IMR-90 (cell line): Measurements from ENCODE around the gene CDK5RAP2. TPM values are rescaled to one million over a fixed set of nuclear protein-coding genes. Genes with fewer than 3 reads are reported as not detected.
A peak's percentile ranks its signal among the peaks of the same experiment; 100 is the strongest.

Source experiments
- ATAC-seq: fragments of 200-7000 bp; cut with Tn5 transposase; 2 replicates; pipeline ENCODE4 v1.9.1; 2020; ENCODE audit warnings: low read depth, mild to moderate bottlenecking, moderate library complexity
- BruUV-seq: library from RNA; stranded (reverse); fragments of 400-500 nt; replicated peaks from 2 replicates; lab custom pipeline; 2021; lab: Mats Ljungman, UMichigan
- CTCF ChIA-PET: fragments of 300-600 bp; formaldehyde crosslinking; extraction: SDS; loops from one replicate; lab custom pipeline; 2021; ENCODE audit warnings: antibody characterized with exemption; lab: Yijun Ruan, JAX
- POLR2A ChIA-PET: fragments of 300-600 bp; sonication (Branson Sonifier 250); formaldehyde crosslinking; loops from one replicate; lab custom pipeline; 2022; ENCODE audit warnings: antibody characterized with exemption; ENCODE audit not compliant: unreplicated experiment; lab: Charles Lee
- DNase-seq: peaks from one replicate; pipeline ENCODE4 v3.0.0; 2013
- H2AFZ ChIP-seq: replicated peaks from 2 replicates; pipeline ENCODE3; 2013; ENCODE audit warnings: low read length, mild to moderate bottlenecking; ENCODE audit not compliant: poor library complexity
- H2AK5ac ChIP-seq: 2 replicates; pipeline ENCODE4 v1.6.1; 2013; ENCODE audit warnings: low read depth, low read length, inconsistent platforms
- H2AK9ac ChIP-seq: replicated peaks from 2 replicates; pipeline ENCODE3; 2013; ENCODE audit warnings: mild to moderate bottlenecking, low read depth, low read length, moderate library complexity; ENCODE audit not compliant: poor library complexity
- H2BK120ac ChIP-seq: 2 replicates; pipeline ENCODE4 v1.6.1; 2013; ENCODE audit warnings: low read depth, low read length, inconsistent platforms
- H2BK15ac ChIP-seq: 3 replicates; pipeline ENCODE4 v1.6.1; 2013; ENCODE audit warnings: low read depth, low read length, inconsistent platforms
- H2BK20ac ChIP-seq: 2 replicates; pipeline ENCODE4 v1.6.1; 2013; ENCODE audit warnings: low read depth, mild to moderate bottlenecking, inconsistent platforms, low read length, moderate library complexity
- H2BK5ac ChIP-seq: 2 replicates; pipeline ENCODE4 v1.6.1; 2013; ENCODE audit warnings: mild to moderate bottlenecking, low read depth, low read length, inconsistent platforms; ENCODE audit not compliant: poor library complexity, severe bottlenecking
- H3K14ac ChIP-seq: replicated peaks from 2 replicates; pipeline ENCODE4 v1.6.1; 2013; ENCODE audit warnings: low read depth, low read length, inconsistent platforms
- H3K18ac ChIP-seq: 2 replicates; pipeline ENCODE4 v1.6.1; 2013; ENCODE audit warnings: low read depth, low read length, control low read depth
- H3K23ac ChIP-seq: 2 replicates; pipeline ENCODE4 v1.6.1; 2013; ENCODE audit warnings: low read depth, low read length, inconsistent platforms
- H3K27ac ChIP-seq: 2 replicates; pipeline ENCODE4 v1.5.1; 2013; ENCODE audit warnings: mild to moderate bottlenecking, control low read depth, low read length; ENCODE audit not compliant: insufficient read depth
- H3K27me3 ChIP-seq: 2 replicates; pipeline ENCODE4 v1.6.1; 2013; ENCODE audit warnings: low read length; ENCODE audit not compliant: control insufficient read depth, insufficient read depth
- H3K36me3 ChIP-seq: 2 replicates; pipeline ENCODE4 v1.6.1; 2013; ENCODE audit warnings: low read length, mixed read lengths; ENCODE audit not compliant: control insufficient read depth, insufficient read depth
- H3K4ac ChIP-seq: 2 replicates; pipeline ENCODE4 v1.6.1; 2013; ENCODE audit warnings: low read depth, low read length, inconsistent platforms
- H3K4me1 ChIP-seq: 2 replicates; pipeline ENCODE4 v1.6.1; 2013; ENCODE audit warnings: low read length, mixed read lengths; ENCODE audit not compliant: control insufficient read depth, insufficient read depth
- H3K4me2 ChIP-seq: 2 replicates; pipeline ENCODE4 v1.6.1; 2013; ENCODE audit warnings: low read depth, mild to moderate bottlenecking, control low read depth, low read length, moderate library complexity
- H3K4me3 ChIP-seq: 2 replicates; pipeline ENCODE4 v1.5.1; 2013; ENCODE audit warnings: low read depth, mild to moderate bottlenecking, control low read depth, low read length, moderate library complexity; ENCODE audit not compliant: insufficient read depth
- H3K56ac ChIP-seq: 2 replicates; pipeline ENCODE4 v1.6.1; 2013; ENCODE audit warnings: low read length, inconsistent platforms; ENCODE audit not compliant: insufficient read depth; ENCODE audit errors: extremely low read depth
- H3K79me1 ChIP-seq, 2 experiments: 2 replicates each; pipeline ENCODE4 v1.6.1; 2013; ENCODE audit warnings: low read length in 2 of 2, inconsistent platforms in 1 of 2, low read depth in 1 of 2
- H3K9ac ChIP-seq: 2 replicates; pipeline ENCODE4 v1.6.1; 2013; ENCODE audit warnings: low read depth, low read length, control low read depth
- H3K9me1 ChIP-seq: 2 replicates; pipeline ENCODE4 v1.6.1; 2013; ENCODE audit warnings: low read length, inconsistent platforms; ENCODE audit not compliant: insufficient read depth
- H3K9me3 ChIP-seq: 2 replicates; pipeline ENCODE4 v1.6.1; 2013; ENCODE audit warnings: low read length; ENCODE audit not compliant: control insufficient read depth, insufficient read depth
- H4K20me1 ChIP-seq: 2 replicates; pipeline ENCODE4 v1.6.1; 2013; ENCODE audit warnings: low read length, inconsistent platforms; ENCODE audit not compliant: insufficient read depth
- H4K5ac ChIP-seq: 2 replicates; pipeline ENCODE4 v1.6.1; 2013; ENCODE audit warnings: mild to moderate bottlenecking, low read depth, low read length, control low read depth
- H4K8ac ChIP-seq, 2 experiments: 2 replicates each; pipeline ENCODE4 v1.6.1; 2013; ENCODE audit warnings: low read depth in 2 of 2, low read length in 2 of 2, control low read depth in 1 of 2, inconsistent platforms in 1 of 2
- H4K91ac ChIP-seq: 2 replicates; pipeline ENCODE4 v1.6.1; 2013; ENCODE audit warnings: low read depth, low read length, inconsistent platforms; ENCODE audit not compliant: insufficient read depth
- CEBPB ChIP-seq: IDR thresholded peaks from 2 replicates; pipeline ENCODE4 v1.6.1; 2012; ENCODE audit warnings: low read depth, low read length, improper control_type of control experiment
- RCOR1 ChIP-seq: IDR thresholded peaks from 2 replicates; pipeline ENCODE4 v1.6.1; 2012; ENCODE audit warnings: mild to moderate bottlenecking, low read length, improper control_type of control experiment; ENCODE audit not compliant: insufficient replicate concordance
- dilution Hi-C: fragments of 300-500 bp; cut with HindIII; formaldehyde crosslinking; loops from one replicate; pipeline ENCODE4 v1.14.3; 2018; ENCODE audit warnings: low sequenced_read_pairs; ENCODE audit not compliant: unreplicated experiment
- in situ Hi-C: fragments of 300-500 bp; cut with MboI; formaldehyde crosslinking; loops from 3 replicates; pipeline ENCODE4 v1.14.3; 2019; ENCODE audit warnings: low sequenced_read_pairs, inconsistent platforms, mixed read lengths
- intact Hi-C: fragments of 100-400 bp; cut with micrococcal nuclease; formaldehyde crosslinking; loops from 2 replicates; pipeline ENCODE4 v1.10.0; 2022
- polyA plus RNA-seq, 3 experiments: library from polyadenylated mRNA; depleted of rRNA; stranded (reverse); fragments of >200 nt; gene quantifications; 2 replicates each; pipeline ENCODE4 v1.2.3, GENCODE V29; 2012; ENCODE audit warnings: low replicate concordance in 1 of 3
- total RNA-seq: library from RNA; depleted of rRNA; stranded (reverse); fragments of >200 nt; gene quantifications from 2 replicates; pipeline ENCODE4 v1.2.3, GENCODE V29; 2012

Gene CDK5RAP2
- total and polyA plus RNA-seq, 2 of the 4 experiments (the other 2 are of a cell fraction) = 29.5 to 31.7 TPM

DNA sequence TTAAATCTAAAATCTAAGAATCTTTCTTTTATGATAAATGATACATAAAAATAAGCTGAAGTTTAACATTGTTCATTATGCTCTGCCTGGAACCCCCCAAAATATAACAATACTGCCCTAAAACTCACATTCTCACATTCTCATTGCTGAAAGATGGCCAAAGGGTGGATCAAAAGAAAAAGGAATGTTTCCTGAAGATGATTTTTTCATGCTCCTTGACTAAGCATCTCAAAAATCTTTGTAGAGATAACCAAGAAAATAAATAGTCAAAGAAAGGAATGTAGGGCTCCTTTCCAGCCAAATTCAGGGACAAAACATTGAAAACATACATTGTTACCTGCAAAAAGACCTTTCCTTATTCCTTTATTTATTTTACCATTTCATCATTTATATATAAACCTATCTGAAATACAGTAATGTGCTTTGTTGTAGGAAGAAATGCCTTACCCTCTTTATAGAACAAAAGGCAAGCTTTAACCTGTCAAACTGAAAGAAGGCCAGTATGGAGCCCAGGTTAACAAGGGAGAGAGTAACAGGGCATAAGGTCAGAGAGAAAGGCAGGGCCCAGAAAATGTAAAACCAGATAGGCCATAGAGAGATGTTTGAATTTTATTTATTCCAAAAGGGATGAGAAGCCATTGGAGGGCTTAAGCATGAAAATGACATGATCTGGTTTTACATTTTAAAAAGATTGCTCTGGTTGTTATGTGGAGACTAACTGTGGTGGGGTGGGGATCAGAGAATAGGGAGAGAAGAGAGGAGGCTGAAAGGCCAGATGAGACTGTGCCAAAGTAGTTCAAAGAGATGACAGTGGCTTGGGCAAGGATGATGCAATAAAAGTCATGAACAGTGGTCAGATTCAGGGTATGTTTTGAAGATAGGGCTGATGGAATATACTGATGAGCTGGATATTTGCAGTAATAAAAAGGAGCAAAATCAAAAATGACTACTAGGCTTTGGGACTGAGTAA lies 37.3 kb upstream of the CDK5RAP2 start:
- 0 out of 2 replicates have a peak, but pooled peaks cover 4% of the 10 kb centered on the region for H3K36me3 ChIP-seq
- POLR2A ChIA-PET = no interaction called here
- H2AK5ac ChIP-seq = peak overlapping the region; percentile 46; the same call in 1 of the 2 replicates
- H3K27ac ChIP-seq = no peak overlapping the region
- no peaks in the 10 kb centered on the region for H4K20me1 ChIP-seq
- peak overlapping the region; percentile 66; the same call in 1 of the 2 replicates for H4K91ac ChIP-seq
- CTCF ChIA-PET = interaction anchor here (0.6 kb wide), 1 partner anchor 1312 kb away, joined by 3 read pairs; no protein-coding TSS in a partner anchor
- ATAC-seq (peak; percentile 18), DNase-seq (peak; percentile 18)
- peaks cover 11% of the 10 kb centered on the region for H3K4me1 ChIP-seq
- H3K9ac ChIP-seq = no peak overlapping the region
- peak overlapping the region; percentile 46 for H2BK5ac ChIP-seq
- peak overlapping the region; percentile 32; the same call in 1 of the 2 replicates for H3K23ac ChIP-seq
- TF ChIP-seq RCOR1 (no peak), CEBPB (peak; percentile 93)
- peak overlapping the region; percentile 63 for H3K4ac ChIP-seq
- H3K9me3 ChIP-seq = no peaks in the 10 kb centered on the region
- 0 out of 4 replicates have a peak, but pooled peaks cover 0 to 4% of the 10 kb centered on the region in 2 experiments for H3K79me1 ChIP-seq
- peak overlapping the region; percentile 83 for H2BK120ac ChIP-seq
- intact Hi-C loops = loop anchor here (5.0 kb wide), 2 partner anchors 320 to 440 kb away; no protein-coding TSS in a partner anchor
- H2AK9ac ChIP-seq = no peak overlapping the region
- H2BK15ac ChIP-seq = no peak overlapping the region
- no peaks in the 10 kb centered on the region for H3K27me3 ChIP-seq
- H3K14ac ChIP-seq = peak overlapping the region; percentile 85
- dilution Hi-C loops = no loop called here
- H3K9me1 ChIP-seq = peaks cover 4% of the 10 kb centered on the region; the same call in 1 of the 2 replicates
- H3K56ac ChIP-seq = peak overlapping the region; percentile 32; the same call in 1 of the 2 replicates
- H2BK20ac ChIP-seq = peak overlapping the region; percentile 81
- H3K4me2 ChIP-seq = peak overlapping the region; percentile 51; the same call in 1 of the 2 replicates
- H3K4me3 ChIP-seq = no peak overlapping the region
- peak overlapping the region; percentile 76 for H3K18ac ChIP-seq
- in situ Hi-C loops = loop anchor here (25.0 kb wide), 1 partner anchor 445 kb away; the partner anchor contains the start of genes C5 and CNTRL
- peak overlapping the region in 1 of 2 experiments; percentile 64; a peak in 2 of 4 replicates for H4K8ac ChIP-seq
- H2AFZ ChIP-seq = no peak overlapping the region
- peak overlapping the region; percentile 68 for H4K5ac ChIP-seq
- BruUV-seq = no TSS peak
